ENCODE measurements around the gene TRIB2.

Gene TRIB2

GRCh38 chr2:12694990-12695774, 21.6 kb upstream of the TRIB2 start:
- ChIA-PET POLR2A (no interaction called here), CTCF (no interaction called here)
- DNase-seq (ENCODE audit: extremely low spot score), result no peak
- TF ChIP-seq CTCF (IDR thresholded peaks at IDR 0.05; ENCODE audit: control extremely low read depth, extremely low read depth, low read depth, missing control alignments), result no peak

GRCh38 chr2:12697617-12698016, 19.1 kb upstream of the TRIB2 start:
- TF ChIP-seq CTCF (IDR thresholded peaks at IDR 0.05; ENCODE audit: control extremely low read depth, extremely low read depth, low read depth, missing control alignments), result no peak
- ChIA-PET POLR2A (no interaction called here), CTCF (no interaction called here)
- DNase-seq (ENCODE audit: extremely low spot score), result no peak

GRCh38 chr2:12700989-12701388, 15.7 kb upstream of the TRIB2 start:
- ChIA-PET POLR2A (no interaction called here), CTCF (interaction anchor here (2.2 kb wide), 1 partner anchor 16 kb away, joined by 10 read pairs; the partner anchor contains the start of gene TRIB2)
- TF ChIP-seq CTCF (IDR thresholded peaks at IDR 0.05; ENCODE audit: control extremely low read depth, extremely low read depth, low read depth, missing control alignments), result no peak
- DNase-seq (ENCODE audit: extremely low spot score), result no peak

GRCh38 chr2:12701786-12702167, 15.0 kb upstream of the TRIB2 start:
- POLR2A ChIA-PET, result no interaction called here
- no peak for DNase-seq (ENCODE audit: extremely low spot score)
- no peak for TF ChIP-seq CTCF (IDR thresholded peaks at IDR 0.05; ENCODE audit: control extremely low read depth, extremely low read depth, low read depth, missing control alignments)
- CTCF ChIA-PET, result interaction anchor here (2.2 kb wide), 1 partner anchor 15 kb away, joined by 10 read pairs; the partner anchor contains the start of gene TRIB2

GRCh38 chr2:12702168-12703121, 14.3 kb upstream of the TRIB2 start:
- CTCF ChIA-PET, result interaction anchor here (2.2 kb wide), 1 partner anchor 14 kb away, joined by 10 read pairs; the partner anchor contains the start of gene TRIB2
- DNase-seq (ENCODE audit: extremely low spot score), result no peak
- TF ChIP-seq CTCF (IDR thresholded peaks at IDR 0.05; ENCODE audit: control extremely low read depth, extremely low read depth, low read depth, missing control alignments), result no peak
- POLR2A ChIA-PET, result no interaction called here

- no peak for TF ChIP-seq CTCF (IDR thresholded peaks at IDR 0.05; ENCODE audit: control extremely low read depth, extremely low read depth, low read depth, missing control alignments)
- ChIA-PET CTCF (interaction anchor here (1.9 kb wide), 1 partner anchor 12 kb away, joined by 6 read pairs; the partner anchor contains the start of gene TRIB2), POLR2A (no interaction called here)
- no peak for DNase-seq (ENCODE audit: extremely low spot score)
These were observed 12.4 kb upstream of the TRIB2 start for GRCh38 chr2:12704378-12704777.
